HG03520 (cell line): ENCODE data around the gene SLC47A2.

ENCODE experiments used
- ATAC-seq: cut with Tn5 transposase; IDR thresholded peaks from one replicate; pipeline ENCODE4 v1.9.1; 2021; ENCODE audit warnings: mild to moderate bottlenecking, moderate library complexity; ENCODE audit not compliant: unreplicated experiment

The SLC47A2 gene

GRCh38 chr17:19728084-19728495, 11.7 kb upstream of the SLC47A2 start:
- no peak for ATAC-seq

GRCh38 chr17:19727501-19728078, 11.2 kb upstream of the SLC47A2 start:
- no peak for ATAC-seq

GRCh38 chr17:19726631-19727376, 10.4 kb upstream of the SLC47A2 start:
- no peak for ATAC-seq

GRCh38 chr17:19725486-19725885, 9.1 kb upstream of the SLC47A2 start:
- ATAC-seq = no peak

GRCh38 chr17:19724501-19725420, 8.4 kb upstream of the SLC47A2 start:
- ATAC-seq = no peak

GRCh38 chr17:19723964-19724363, 7.6 kb upstream of the SLC47A2 start:
- no peak for ATAC-seq

GRCh38 chr17:19720631-19721426, 4.4 kb upstream of the SLC47A2 start:
- no peak for ATAC-seq

- no peak for ATAC-seq
Measured at GRCh38 chr17:19720210-19720475, 3.8 kb upstream of the SLC47A2 start.

- no peak for ATAC-seq
Measured at GRCh38 chr17:19719355-19720209, 3.2 kb upstream of the SLC47A2 start.

- ATAC-seq = no peak
Measured at GRCh38 chr17:19718613-19719354, 2.4 kb upstream of the SLC47A2 start.

- ATAC-seq = no peak
Measured at GRCh38 chr17:19718041-19718612, 1.7 kb upstream of the SLC47A2 start.

GRCh38 chr17:19717411-19717908, 1.1 kb upstream of the SLC47A2 start:
- ATAC-seq = no peak

- no peak for ATAC-seq
Measured at GRCh38 chr17:19717031-19717360, 612 bp upstream of the SLC47A2 start.

GRCh38 chr17:19714542-19715411, 1.6 kb downstream of the SLC47A2 start:
- ATAC-seq = no peak

GRCh38 chr17:19713901-19714361, 2.5 kb downstream of the SLC47A2 start:
- ATAC-seq = no peak

- ATAC-seq = no peak
Measured at GRCh38 chr17:19713462-19713861, 2.9 kb downstream of the SLC47A2 start.

- ATAC-seq = no peak
Measured at GRCh38 chr17:19712436-19713004, 3.9 kb downstream of the SLC47A2 start.

GRCh38 chr17:19709841-19710240, 6.5 kb downstream of the SLC47A2 start:
- ATAC-seq = no peak
